IPS-NIHi7 (cell line): Measurements from ENCODE around the gene DPYSL4.
A peak's percentile ranks its signal among the peaks of the same experiment; 100 is the strongest.

Source experiments
- DNase-seq: peaks from one replicate; pipeline ENCODE4 v3.0.0; 2012; ENCODE audit warnings: mixed read lengths; ENCODE audit errors: extremely low spot score

Gene DPYSL4

DNA sequence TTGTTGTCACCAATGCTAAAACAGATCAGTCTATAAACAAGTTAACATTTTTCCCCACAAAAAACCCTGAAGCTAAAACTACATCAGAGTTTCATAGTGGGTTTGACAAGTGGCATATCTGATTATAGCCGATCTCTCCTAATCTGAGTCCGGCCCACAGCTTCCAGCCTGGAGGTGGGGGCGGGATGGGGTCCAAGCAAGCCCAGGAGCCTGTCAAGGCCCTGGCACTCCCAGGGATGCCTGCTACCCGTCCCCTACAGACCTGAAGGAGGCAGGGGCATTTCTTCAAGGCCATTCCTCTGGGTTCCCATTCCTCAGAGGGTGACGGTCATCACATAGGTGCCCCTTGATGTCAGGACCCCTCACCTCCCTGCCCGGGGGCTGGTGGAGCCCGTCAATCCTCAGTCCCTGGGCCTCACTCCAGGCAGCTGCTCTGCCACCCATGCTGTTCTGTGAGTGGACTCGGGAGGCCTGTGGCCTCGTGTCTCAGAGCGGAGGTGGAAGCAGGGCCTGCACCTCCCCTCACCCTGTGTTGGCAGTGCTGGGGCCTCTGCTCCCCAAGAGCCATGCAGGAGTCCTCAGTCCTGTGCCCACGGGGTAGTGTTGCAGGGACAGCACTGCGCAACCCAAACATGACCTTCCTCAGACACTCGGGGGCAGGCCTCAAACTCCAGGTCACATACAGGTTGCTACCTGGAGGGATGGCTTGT is 8.8 kb downstream of the DPYSL4 start:
- DNase-seq: no peak

DNA sequence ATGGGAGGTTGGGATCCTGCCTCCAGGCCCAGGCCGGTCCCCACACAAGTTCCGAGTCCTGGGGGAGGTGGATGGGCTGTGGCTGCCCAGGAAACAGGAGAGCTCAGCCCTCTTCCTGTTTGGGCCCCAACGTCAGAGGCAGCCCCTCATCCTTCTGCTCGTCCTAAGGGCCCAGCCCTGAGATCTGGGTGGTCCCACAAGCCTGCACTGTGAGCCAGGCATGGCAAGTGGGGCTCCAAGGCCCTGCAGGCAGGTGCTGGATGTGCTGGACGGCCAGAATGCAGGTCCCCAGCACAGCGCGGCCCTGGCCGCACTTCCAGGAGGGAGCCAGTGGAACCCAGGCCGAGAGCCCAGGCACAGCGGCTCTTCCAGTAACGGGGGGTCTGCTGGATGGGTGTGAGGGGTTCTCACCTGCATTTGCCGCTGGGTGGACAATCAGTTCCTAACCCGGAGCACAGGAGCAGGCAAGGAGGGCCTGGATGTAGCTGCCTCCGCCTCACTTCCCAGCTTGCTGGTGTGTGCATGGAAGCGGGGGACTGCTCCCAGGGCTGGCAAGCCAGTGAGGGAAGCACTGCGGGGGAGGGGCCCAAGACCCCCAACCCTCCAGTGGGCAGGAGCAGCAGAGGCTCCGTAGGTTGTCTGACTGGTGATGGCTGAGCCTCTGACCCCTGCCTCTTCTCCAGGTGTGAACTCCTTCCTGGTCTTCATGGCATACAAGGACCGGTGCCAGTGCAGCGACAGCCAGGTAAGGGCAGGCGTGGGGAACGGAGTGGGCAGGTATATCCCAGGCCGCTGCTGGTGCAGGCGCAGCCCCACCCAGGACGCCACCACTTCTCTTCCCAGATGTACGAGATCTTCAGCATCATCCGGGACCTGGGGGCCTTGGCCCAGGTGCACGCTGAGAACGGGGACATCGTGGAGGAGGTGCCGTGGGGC is 9.7 kb downstream of the DPYSL4 start:
- DNase-seq: no peak

DNA sequence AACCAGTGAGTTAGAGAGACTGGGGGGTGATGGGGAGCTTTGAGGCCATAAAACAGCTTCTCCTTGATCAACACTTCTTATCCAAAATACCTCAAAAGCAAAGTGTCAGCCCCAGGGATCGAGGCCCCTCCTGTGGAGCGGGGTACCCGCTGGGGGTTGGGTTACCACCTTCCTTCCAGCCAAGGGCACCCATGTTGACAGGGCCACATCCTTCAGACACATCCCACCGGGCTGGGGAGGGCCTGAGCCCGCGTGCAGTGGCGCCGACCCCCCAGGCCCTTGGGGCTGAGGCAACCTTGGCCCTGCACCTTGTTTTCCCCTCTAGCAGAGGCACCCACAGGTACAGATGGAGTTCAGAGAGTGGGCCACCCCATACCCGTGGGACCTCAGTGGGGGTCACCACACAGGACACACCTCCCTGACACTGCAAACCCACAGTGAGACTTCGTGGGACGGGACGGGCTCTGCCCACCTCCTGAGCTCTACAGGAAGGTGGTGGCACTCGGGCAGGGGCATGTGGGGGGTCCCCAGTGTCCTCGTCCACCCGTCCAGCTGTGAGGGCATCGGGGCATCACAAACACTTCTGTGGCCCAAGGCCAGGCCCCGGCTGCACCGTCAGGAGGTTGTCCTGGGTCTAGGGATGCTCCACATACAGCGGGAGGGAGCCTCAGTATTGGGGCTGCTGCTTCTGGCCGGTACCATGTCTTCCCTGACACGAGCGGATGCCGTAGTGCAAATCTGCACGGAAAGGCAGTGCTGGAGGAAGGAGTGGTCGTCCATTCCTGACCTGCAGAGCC is 10.7 kb downstream of the DPYSL4 start:
- DNase-seq: no peak

DNA sequence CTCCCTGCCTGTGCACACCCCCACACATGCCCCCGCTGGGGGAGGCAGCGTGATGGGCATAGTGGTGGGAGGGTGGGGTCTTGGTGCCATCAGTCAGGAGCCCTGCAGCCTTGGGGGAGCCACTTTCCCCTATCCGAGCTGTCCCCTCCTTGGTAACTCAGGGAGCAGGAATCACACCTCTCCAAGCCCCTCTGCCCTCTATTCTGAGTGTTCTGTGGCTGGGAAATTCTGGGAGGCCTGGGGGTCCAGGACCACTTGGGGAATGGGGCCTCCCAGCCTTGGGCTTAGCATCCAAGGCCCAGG is 11.3 kb downstream of the DPYSL4 start:
- DNase-seq: no peak

DNA sequence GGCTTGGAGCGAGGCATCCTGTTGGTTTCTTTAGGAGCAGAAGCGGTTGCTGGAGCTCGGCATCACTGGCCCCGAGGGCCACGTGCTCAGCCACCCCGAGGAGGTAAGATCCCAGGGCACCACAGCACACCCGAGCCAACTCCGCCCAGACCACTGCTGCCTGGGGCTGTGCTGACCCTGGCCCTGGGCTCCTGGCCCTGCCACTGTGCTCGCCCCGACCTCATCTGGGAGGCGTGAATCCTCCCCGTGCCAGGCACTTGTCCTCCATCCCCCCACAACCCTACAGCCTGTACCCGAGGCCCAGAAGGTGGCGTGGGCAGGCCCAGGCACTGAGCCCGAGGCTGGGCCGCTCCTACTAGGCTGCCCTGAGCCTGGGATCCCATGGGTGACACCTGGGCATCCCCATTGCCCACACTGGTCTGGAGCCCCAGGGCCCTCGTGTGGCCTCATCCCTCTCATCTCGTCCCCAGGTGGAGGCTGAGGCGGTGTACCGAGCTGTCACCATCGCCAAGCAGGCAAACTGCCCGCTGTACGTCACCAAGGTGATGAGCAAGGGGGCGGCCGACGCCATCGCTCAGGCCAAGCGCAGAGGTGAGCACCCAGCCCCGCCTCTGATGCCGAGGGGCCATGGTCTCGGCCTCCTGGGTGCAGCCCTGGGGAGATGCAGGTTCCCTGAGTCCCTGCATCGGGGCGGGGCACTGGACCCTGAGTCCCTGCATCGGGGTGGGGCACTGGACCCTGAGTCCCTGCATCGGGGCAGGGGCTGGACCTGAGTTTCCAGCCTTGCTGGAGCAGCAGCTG is 11.8 kb downstream of the DPYSL4 start:
- DNase-seq: no peak

DNA sequence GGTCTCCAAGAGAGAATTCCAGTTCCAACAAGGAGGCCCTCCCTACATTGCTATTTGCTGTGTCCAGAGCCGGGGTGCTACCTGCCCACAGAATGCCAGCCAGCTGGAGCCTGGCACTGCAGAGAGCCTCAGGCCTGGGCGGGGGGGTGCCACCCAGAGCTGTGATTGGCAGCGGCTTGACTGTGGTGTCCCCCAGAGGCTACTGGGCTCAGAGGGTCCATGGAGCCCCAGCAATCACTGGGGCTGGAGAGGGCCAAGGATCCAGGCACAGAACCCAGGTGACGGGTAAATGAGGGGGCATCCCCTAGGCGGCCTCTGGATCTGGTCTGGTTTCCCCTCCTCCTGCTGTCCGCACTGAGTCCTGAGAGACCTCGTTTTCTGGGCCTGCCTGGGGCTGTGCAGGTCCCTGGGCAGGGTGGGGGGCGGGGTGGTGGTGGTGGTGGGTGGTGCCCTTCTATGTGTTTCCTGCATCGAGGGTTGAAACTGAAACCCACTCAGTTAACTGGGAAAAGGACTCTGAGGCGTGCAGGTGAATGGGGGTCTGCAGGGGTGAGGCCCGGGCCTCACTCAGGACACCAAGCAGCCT is 12.6 kb downstream of the DPYSL4 start:
- DNase-seq: no peak

DNA sequence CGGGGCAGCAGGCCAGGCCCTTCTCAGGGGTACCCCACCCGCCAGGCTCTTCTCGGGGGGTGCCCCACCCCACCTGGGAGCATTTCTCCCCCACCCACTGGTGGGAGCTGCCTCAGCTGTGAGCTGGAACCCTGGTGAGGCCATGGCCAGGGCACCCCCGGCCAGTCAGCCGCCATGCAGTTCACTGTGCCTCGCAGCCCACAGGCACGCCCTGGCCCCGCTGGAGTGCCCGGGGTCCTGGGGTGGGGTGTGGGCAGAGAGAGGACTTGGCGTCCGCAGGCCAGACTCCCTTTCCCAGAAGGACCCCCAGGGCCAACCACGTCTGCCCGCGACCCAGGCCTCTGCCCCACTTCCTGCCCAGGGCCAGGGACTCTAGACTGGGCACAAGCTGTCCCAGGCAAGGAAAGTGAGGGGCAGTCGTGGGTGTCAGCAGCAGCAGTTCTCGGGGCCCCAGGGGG is 13.1 kb downstream of the DPYSL4 start:
- DNase-seq: no peak

DNA sequence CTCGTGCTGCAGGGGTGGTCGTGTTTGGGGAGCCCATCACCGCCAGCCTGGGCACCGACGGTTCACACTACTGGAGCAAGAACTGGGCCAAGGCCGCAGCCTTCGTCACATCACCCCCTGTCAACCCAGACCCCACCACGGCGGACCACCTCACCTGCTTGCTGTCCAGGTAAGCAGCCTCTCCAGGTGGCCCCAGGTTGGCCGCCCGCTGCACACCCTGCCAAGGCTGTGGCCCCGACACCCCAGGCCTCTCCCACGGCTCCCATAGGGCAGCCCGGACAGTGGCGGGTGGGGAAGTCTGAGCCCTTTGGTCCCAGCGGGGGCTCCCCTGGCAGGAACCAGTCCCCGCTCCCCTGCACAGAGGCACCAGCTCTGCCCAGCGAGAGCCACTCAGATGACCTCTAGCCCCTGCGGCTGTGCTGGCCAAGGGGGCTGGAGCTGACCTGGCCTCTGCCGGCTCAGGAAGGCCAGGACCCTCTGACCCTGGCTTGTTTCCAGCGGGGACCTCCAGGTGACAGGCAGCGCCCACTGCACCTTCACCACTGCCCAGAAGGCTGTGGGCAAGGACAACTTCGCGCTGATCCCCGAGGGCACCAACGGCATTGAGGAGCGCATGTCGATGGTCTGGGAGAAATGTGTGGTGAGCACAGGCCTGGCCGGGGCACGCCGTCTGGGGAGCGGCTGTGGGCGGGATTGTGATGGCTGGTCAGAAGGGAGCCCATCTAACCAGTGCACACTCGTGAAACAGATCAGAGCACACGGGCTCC is 13.8 kb downstream of the DPYSL4 start:
- no peak for DNase-seq

DNA sequence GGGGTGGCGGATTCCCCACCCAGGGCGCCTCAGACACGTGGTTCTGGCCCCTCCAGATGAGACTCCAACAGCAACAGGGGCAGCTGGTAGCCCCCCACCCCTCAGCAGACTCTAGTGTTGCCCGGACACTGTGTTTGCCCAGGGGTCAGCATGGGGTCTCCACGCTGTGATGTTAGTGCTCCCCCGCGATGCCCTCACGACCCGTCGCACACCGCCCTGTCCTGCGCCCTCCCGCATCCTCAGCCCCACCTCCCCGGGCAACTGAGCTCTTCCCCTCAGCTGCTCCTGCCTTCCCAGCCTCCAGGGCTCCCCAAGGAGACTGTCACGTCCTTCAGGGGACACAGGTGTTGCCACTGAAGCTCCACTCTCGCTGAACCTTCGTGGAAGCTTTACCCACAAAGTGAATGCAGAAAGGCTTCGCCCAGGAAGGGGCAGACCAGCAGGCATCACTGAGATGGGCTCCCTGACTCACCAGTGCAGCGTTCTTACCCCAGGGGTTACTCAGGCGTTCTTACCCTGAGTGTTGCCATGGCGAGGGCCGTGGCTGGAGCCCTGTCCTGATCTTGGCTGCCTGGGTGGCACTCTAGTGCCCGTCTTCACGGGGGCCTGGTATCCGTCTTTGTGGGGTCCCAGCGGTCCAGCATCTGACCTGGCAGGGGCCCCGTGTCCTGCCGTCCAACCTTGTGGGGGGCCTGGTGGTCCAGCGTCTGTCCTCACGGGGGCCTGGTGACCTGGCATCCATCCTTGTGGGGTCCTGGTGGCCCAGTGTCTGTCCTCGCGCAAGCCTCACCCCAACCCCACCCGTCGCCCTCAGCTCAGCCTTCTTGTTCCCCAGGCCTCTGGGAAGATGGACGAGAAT is 14.6 kb downstream of the DPYSL4 start:
- DNase-seq: no peak

DNA sequence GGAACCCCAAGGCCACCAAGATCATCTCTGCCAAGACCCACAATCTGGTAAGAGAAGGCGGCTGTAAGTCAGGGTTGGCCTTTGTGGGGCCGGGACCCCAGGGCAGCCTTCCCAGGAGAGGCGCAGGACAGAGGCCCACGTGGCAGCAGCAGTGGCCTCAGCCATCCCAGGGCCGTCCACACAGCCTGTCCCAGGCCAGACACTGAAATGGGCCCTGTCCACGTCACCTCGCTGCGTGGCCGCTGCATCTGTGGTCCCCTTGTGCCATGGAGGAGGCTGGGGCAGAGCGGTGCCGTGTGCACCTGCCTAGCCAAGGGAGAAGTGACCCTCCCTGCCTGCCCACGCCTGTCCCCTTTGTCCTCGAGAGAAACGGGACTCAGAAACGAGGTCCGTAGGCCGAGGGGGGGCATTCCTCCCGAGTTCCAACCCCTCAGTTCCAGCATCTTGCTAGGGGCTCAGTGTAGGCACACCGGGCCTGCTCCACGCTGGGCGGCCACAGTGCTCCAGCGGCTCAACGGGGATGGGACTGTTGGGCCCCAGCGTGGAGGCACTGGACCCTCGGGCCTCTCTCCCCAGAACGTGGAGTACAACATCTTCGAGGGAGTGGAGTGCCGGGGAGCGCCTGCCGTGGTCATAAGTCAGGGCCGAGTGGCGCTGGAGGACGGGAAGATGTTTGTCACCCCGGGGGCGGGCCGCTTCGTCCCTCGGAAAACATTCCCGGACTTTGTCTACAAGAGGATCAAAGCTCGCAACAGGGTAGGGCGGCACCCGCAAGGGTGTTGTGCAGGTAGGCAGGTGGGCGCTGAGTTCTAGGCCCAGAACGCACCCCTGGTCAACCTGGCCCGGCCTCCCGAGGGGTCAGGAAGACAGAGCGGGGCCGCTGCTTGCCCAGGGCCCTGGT is 15.6 kb downstream of the DPYSL4 start:
- DNase-seq: no peak

DNA sequence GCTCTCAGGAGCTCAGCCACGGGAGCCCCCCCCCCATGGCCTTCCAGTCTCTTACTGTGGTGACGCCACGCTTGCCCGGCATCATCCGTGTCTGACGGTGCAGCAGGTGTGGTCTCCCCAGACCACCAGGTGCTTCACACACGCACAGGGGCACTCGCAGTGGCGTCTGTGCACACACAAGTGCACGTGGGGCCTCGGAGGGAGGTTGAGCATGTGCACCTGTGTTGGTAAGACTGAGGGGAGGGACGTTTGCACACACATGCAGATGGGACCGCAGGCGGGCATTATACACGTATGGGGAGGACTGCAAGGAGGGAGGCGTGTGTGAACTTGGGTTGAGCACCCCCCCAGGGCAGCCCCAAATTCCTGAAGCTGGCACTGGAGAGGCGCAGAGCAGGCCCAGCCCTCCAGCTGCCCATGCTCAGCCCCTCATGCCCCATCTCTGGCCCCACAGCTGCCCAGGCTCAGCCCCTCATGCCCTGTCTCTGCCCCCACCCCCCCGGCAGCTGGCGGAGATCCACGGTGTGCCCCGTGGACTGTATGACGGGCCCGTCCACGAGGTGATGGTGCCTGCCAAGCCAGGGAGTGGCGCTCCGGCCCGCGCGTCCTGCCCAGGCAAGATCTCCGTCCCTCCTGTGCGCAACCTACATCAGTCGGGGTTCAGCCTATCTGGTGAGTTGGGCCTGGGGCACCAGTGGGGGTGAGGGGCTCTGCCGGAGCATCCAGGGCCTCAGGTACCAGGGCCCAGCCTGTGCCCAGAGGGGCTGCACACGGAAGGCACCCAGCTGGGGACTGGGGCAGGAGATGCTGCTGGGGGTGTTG is 16.7 kb downstream of the DPYSL4 start:
- no peak for DNase-seq

DNA sequence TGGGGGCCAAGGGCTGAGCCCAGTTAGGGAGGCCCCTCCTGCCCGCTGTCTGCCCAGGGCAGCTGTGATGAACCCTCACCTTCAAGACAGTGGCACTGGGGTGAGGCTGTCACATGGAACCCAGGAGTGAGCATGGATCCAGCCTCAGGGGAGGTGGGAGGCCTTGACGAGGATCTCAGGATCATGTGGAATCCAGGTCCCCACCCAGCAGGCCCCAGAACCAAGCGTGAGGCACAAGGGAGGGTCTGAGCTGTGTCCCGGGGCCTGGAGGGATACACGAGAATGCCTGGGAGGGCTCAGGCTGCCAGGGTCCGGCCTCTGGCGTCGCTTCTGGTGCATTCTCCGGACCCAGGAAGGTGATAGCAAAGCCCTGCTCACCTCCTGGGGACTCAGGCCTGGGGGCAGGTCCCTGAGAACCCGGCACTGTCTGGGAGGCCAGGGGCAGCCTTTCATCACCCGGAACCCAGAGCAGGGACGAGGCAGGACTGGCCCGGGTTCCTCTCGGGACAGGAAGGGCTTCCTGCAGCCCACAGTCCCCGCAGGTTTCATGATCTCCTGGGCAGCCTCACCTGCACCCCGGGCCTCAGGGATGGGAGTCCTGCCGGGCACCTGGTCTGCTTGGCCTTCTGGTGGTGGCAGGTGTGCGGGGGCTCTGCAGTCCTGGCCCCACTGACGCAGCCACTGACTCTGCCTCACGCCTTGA is 17.5 kb downstream of the DPYSL4 start:
- DNase-seq: no peak

DNA sequence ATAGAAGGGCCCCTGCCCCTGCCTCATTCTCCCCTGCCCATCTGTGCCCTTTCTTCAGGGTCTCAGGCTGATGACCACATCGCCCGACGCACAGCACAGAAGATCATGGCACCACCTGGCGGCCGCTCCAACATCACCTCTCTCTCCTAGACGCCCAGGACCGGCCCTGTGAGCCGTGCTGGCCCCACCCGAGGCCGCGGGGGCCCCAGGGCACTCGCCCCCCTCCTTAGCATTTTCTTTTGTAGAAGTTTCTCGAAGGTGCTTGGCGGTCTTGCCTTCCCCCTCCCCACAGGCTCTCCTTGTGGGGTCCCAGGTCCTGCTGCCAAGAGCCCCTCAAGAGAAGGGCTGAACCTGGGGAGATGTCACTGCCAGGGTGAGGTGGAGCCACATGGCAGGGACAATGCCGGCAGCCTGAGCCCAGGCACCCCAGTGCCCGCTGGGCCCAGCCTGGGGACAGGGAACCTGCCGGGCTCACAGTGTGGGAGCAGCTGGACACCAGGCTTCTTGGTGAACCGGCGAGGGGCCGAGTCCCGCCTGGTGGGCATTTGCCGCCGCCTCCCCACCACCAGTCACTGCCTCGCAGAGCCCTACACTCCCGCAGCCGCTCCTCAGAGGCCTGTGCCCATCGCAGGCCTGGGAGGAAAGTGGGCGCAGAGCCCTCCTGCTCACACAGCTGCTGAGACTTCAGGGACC is 18.2 kb downstream of the DPYSL4 start:
- DNase-seq: peak; percentile 55

DNA sequence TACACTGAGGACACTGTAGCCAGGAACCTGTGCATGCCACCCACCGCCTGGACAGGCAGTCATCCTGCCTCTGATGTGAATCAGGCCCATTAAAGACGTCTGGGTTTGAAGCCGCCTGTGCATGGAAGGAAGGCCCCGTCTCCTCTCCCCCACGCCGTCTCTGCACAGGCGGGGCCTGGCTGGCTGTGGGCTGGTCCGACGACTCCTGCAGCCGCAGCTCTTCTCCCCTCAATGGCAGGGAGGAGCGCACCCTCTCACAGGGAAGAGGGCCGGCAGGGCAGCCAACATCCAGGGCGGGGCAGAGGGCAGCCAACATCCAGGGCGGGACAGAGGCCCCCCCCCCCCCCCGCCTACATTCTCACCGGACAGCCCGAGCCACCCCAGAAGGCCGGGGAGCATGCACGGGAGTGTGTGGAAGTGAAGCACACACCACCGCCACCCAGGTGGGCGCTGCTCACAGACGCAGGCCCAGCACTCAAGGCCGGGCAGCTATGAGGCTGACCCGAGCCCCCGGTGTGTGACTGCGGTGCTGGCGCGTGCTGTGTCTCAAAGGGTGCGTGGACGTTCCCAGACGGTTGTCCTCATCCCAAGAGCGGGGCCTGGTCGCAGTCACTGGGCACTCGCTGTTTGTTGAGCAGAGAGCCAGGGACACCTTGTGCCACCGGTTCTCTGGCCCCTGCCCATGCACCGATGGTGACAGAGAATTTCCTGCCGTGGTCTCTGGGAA is 19.1 kb downstream of the DPYSL4 start:
- no peak for DNase-seq

DNA sequence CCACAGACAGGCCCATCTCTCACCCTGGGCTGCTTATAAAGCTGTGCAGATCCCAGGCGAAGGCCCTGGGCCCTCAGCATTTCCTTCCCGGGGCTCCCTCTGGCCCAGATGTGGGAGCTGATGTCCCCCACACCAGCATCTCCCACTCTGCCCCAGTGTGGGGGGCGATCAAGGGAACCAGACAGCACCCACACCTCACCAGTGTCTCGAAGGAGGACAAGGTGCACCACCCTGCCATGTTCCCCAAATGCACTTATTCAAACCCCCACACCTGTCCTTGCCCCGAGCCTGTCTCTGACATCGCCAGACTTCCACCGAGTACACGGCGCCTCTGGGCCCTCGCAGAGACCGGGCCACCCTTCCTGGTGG is 19.6 kb downstream of the DPYSL4 start:
- no peak for DNase-seq
